Measurements from ENCODE around the gene CD9.

The CD9 gene

DNA sequence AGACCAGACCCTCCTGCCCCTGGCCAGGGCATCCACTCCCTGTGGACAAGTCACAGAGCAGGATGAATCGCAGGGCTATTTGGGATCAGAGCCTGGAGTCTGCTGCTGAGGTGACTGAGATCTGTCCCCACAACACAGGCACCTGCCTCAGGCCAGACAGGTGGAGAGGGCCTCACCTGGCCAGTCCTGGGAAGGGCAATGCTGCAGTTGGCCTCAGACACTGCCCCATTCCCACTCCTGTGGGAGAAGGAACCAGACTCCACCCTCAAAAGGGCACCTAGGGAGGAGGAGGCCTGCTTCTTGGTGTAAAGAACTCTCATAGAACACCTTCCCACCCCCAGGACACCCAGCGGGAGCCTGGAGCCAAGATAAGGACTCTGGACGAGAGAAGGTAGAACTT, 62.0 kb downstream of the CD9 start:
- Histone ChIP-seq H4K8ac (ENCODE audit: low read depth, low read length) (no peak overlapping the region), H2BK120ac (ENCODE audit: insufficient read depth, low read length, poor library complexity) (no peak overlapping the region), H3K36me3 (ENCODE audit: control insufficient read depth in 1 of 2, insufficient read depth in 2 of 2, low read length in 2 of 2) (no peaks in the 10 kb centered on the region), H3K27me3 (ENCODE audit: insufficient read depth, low read length) (no peaks in the 10 kb centered on the region), H4K12ac (ENCODE audit: low read depth, low read length) (no peak overlapping the region), H3K4ac (ENCODE audit: low read depth, low read length) (no peak overlapping the region), H4K91ac (ENCODE audit: low read depth, low read length) (no peak overlapping the region), H3K4me1 (ENCODE audit: control insufficient read depth in 1 of 2, insufficient read depth in 2 of 2, low read length in 2 of 2) (peaks cover 12 to 20% of the 10 kb centered on the region in 2 experiments), H3K18ac (ENCODE audit: low read length) (no peak overlapping the region), H3K9me3 (ENCODE audit: insufficient read depth, low read depth, low read length) (no peaks in the 10 kb centered on the region), H2AK5ac (ENCODE audit: low read length) (no peak overlapping the region), H3K4me2 (ENCODE audit: low read length) (no peak overlapping the region), H3K23ac (ENCODE audit: low read length) (no peak overlapping the region), H3K9ac (ENCODE audit: low read length) (no peak overlapping the region), H2AFZ (ENCODE audit: insufficient read depth, low read length, poor library complexity) (no peak overlapping the region), H3K79me2 (ENCODE audit: control insufficient read depth, insufficient read depth, low read length, poor library complexity) (no peaks in the 10 kb centered on the region), H3K4me3 (ENCODE audit: low read depth, low read length) (no peak overlapping the region), H3K27ac (ENCODE audit: low read depth, low read length) (no peak overlapping the region), H2BK12ac (ENCODE audit: low read length) (no peak overlapping the region), H2BK5ac (ENCODE audit: low read depth, low read length, poor library complexity) (no peak overlapping the region), H3K79me1 (ENCODE audit: low read length) (peaks cover 3% of the 10 kb centered on the region), H3K14ac (ENCODE audit: low read length) (no peak overlapping the region)
- DNase-seq: no peak
- no CpG with 5 or more reads among the region's 3 CpGs for WGBS (ENCODE audit: extremely low coverage, insufficient coverage, insufficient read length)

DNA sequence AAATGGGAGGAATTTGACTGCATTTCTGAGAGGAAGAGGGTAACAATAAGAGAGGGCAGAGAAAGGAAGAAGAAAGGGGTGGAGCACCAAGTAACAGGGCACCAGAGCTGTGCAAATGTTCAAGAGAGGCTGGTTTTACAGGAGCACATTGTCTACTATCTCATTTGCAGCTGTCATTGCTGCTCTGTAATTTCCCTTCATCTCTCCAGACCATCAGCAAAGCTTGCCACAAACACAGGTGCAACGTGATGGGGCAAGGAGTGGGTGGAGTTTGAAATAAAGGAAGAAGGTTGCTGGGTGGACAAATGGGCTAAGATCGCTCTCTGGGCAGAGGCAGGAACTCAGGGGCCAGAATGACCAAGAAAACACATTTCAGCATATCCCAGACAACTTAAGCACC, 62.4 kb downstream of the CD9 start:
- Histone ChIP-seq H3K27me3 (ENCODE audit: insufficient read depth, low read length) (no peaks in the 10 kb centered on the region), H3K79me2 (ENCODE audit: control insufficient read depth, insufficient read depth, low read length, poor library complexity) (no peaks in the 10 kb centered on the region), H4K12ac (ENCODE audit: low read depth, low read length) (no peak overlapping the region), H3K18ac (ENCODE audit: low read length) (no peak overlapping the region), H4K8ac (ENCODE audit: low read depth, low read length) (no peak overlapping the region), H4K91ac (ENCODE audit: low read depth, low read length) (no peak overlapping the region), H3K9me3 (ENCODE audit: insufficient read depth, low read depth, low read length) (no peaks in the 10 kb centered on the region), H3K14ac (ENCODE audit: low read length) (no peak overlapping the region), H3K36me3 (ENCODE audit: control insufficient read depth in 1 of 2, insufficient read depth in 2 of 2, low read length in 2 of 2) (no peaks in the 10 kb centered on the region), H2BK5ac (ENCODE audit: low read depth, low read length, poor library complexity) (no peak overlapping the region), H2BK120ac (ENCODE audit: insufficient read depth, low read length, poor library complexity) (no peak overlapping the region), H3K4me3 (ENCODE audit: low read depth, low read length) (no peak overlapping the region), H3K79me1 (ENCODE audit: low read length) (peaks cover 4% of the 10 kb centered on the region), H3K4me2 (ENCODE audit: low read length) (no peak overlapping the region), H3K27ac (ENCODE audit: low read depth, low read length) (no peak overlapping the region), H2BK12ac (ENCODE audit: low read length) (no peak overlapping the region), H3K23ac (ENCODE audit: low read length) (no peak overlapping the region), H2AK5ac (ENCODE audit: low read length) (no peak overlapping the region), H3K4me1 (ENCODE audit: control insufficient read depth in 1 of 2, insufficient read depth in 2 of 2, low read length in 2 of 2) (peaks cover 12 to 20% of the 10 kb centered on the region in 2 experiments), H2AFZ (ENCODE audit: insufficient read depth, low read length, poor library complexity) (no peak overlapping the region), H3K9ac (ENCODE audit: low read length) (no peak overlapping the region), H3K4ac (ENCODE audit: low read depth, low read length) (no peak overlapping the region)
- no CpG with 5 or more reads among the region's 2 CpGs for WGBS (ENCODE audit: extremely low coverage, insufficient coverage, insufficient read length)
- peak; percentile 17 to 62 for DNase-seq

DNA sequence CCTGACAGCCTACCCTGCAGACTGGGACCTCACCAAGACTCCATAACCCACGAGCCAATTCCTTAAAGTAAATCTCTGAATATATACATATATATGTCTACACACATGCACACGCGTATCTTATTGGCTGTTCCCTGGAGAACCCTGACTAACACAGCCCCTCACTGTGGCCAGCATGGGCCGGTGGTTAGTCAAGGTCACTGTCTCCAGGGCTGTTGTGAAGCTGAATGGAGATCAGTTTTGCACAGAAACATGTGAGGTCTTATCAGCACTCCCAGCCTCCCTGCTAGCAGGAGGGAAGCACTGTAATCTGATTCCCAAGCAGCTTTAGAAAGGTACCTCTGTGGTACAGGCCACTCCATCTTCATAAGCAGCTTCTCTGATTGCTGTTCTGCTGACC, 63.7 kb downstream of the CD9 start:
- Histone ChIP-seq H3K14ac (ENCODE audit: low read length) (no peak overlapping the region), H3K36me3 (ENCODE audit: control insufficient read depth in 1 of 2, insufficient read depth in 2 of 2, low read length in 2 of 2) (no peaks in the 10 kb centered on the region), H4K91ac (ENCODE audit: low read depth, low read length) (no peak overlapping the region), H2BK5ac (ENCODE audit: low read depth, low read length, poor library complexity) (no peak overlapping the region), H3K4me1 (ENCODE audit: control insufficient read depth in 1 of 2, insufficient read depth in 2 of 2, low read length in 2 of 2) (peaks cover 12 to 20% of the 10 kb centered on the region in 2 experiments), H3K9ac (ENCODE audit: low read length) (no peak overlapping the region), H3K4me2 (ENCODE audit: low read length) (no peak overlapping the region), H2AK5ac (ENCODE audit: low read length) (no peak overlapping the region), H3K27me3 (ENCODE audit: insufficient read depth, low read length) (no peaks in the 10 kb centered on the region), H3K27ac (ENCODE audit: low read depth, low read length) (no peak overlapping the region), H3K79me2 (ENCODE audit: control insufficient read depth, insufficient read depth, low read length, poor library complexity) (no peaks in the 10 kb centered on the region), H3K4me3 (ENCODE audit: low read depth, low read length) (no peak overlapping the region), H2AFZ (ENCODE audit: insufficient read depth, low read length, poor library complexity) (no peak overlapping the region), H3K23ac (ENCODE audit: low read length) (no peak overlapping the region), H4K8ac (ENCODE audit: low read depth, low read length) (no peak overlapping the region), H2BK120ac (ENCODE audit: insufficient read depth, low read length, poor library complexity) (no peak overlapping the region), H4K12ac (ENCODE audit: low read depth, low read length) (no peak overlapping the region), H3K18ac (ENCODE audit: low read length) (no peak overlapping the region), H3K9me3 (ENCODE audit: insufficient read depth, low read depth, low read length) (no peaks in the 10 kb centered on the region), H2BK12ac (ENCODE audit: low read length) (no peak overlapping the region), H3K4ac (ENCODE audit: low read depth, low read length) (no peak overlapping the region), H3K79me1 (ENCODE audit: low read length) (peaks cover 6% of the 10 kb centered on the region)
- no peak for DNase-seq
- WGBS (ENCODE audit: extremely low coverage, insufficient coverage, insufficient read length): no CpG with 5 or more reads among the region's 4 CpGs

DNA sequence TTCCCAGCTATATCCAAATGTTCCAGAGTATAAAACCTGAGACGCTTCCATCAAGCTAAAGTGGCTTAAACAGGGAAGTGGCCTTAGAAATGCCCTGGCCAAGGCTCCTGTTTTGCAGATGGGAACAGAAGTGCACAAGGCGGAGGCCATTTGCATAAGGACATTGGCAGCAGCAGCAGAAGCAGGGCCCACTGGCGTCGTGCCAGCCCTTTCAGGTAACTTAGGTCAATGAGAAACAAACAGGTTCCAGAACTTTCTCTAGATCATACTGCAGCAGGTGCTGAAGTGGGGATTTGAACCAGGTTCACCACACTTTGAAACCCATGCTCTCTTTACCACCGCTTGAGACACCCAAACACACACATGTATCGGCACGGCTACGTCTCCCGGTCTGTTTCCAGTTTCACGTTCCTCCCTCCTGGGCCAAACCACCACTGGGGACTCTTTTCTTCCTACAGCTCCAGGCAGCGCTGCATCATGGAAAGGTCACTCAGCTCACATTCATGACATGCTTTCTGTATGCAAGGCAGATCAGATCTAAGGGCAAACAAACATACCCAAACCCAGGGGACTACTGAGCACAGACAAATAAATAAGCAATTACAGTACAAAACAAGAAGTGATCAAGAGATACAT, 64.3 kb downstream of the CD9 start:
- H4K8ac ChIP-seq (ENCODE audit: low read depth, low read length): no peak overlapping the region
- no peak overlapping the region for H3K14ac ChIP-seq (ENCODE audit: low read length)
- peaks cover 6% of the 10 kb centered on the region for H3K79me1 ChIP-seq (ENCODE audit: low read length)
- no peak overlapping the region for H2AFZ ChIP-seq (ENCODE audit: insufficient read depth, low read length, poor library complexity)
- H3K79me2 ChIP-seq (ENCODE audit: control insufficient read depth, insufficient read depth, low read length, poor library complexity): no peaks in the 10 kb centered on the region
- no peak overlapping the region for H2BK5ac ChIP-seq (ENCODE audit: low read depth, low read length, poor library complexity)
- H3K9me3 ChIP-seq (ENCODE audit: insufficient read depth, low read depth, low read length): no peaks in the 10 kb centered on the region
- no peak overlapping the region for H2BK120ac ChIP-seq (ENCODE audit: insufficient read depth, low read length, poor library complexity)
- H2BK12ac ChIP-seq (ENCODE audit: low read length): no peak overlapping the region
- H2AK5ac ChIP-seq (ENCODE audit: low read length): no peak overlapping the region
- no peak overlapping the region for H3K23ac ChIP-seq (ENCODE audit: low read length)
- DNase-seq: peak; percentile 86 to 92
- H4K91ac ChIP-seq (ENCODE audit: low read depth, low read length): no peak overlapping the region
- no CpG with 5 or more reads among the region's 11 CpGs for WGBS (ENCODE audit: extremely low coverage, insufficient coverage, insufficient read length)
- no peak overlapping the region for H4K12ac ChIP-seq (ENCODE audit: low read depth, low read length)
- no peak overlapping the region for H3K9ac ChIP-seq (ENCODE audit: low read length)
- no peak overlapping the region for H3K18ac ChIP-seq (ENCODE audit: low read length)
- H3K36me3 ChIP-seq (ENCODE audit: control insufficient read depth in 1 of 2, insufficient read depth in 2 of 2, low read length in 2 of 2): no peaks in the 10 kb centered on the region
- no peak overlapping the region for H3K4ac ChIP-seq (ENCODE audit: low read depth, low read length)
- H3K27me3 ChIP-seq (ENCODE audit: insufficient read depth, low read length): no peaks in the 10 kb centered on the region
- H3K4me3 ChIP-seq (ENCODE audit: low read depth, low read length): no peak overlapping the region
- H3K27ac ChIP-seq (ENCODE audit: low read depth, low read length): no peak overlapping the region
- H3K4me1 ChIP-seq (ENCODE audit: control insufficient read depth in 1 of 2, insufficient read depth in 2 of 2, low read length in 2 of 2): peaks cover 12 to 20% of the 10 kb centered on the region in 2 experiments
- H3K4me2 ChIP-seq (ENCODE audit: low read length): no peak overlapping the region

All from trophoblast cell (in vitro differentiated cells and primary cell).